Skeletal muscle tissue (tissue), 4 donors: ENCODE measurements around the gene C20orf96. TPM values are rescaled to one million over a fixed set of nuclear protein-coding genes. Genes with fewer than 3 reads are reported as not detected.
"Not testable (repeated sequence)": the region's sequence is repeated elsewhere in the genome, so short reads cannot be mapped to it uniquely, and the experiment has no call there.

Experiments used
- H3K27ac ChIP-seq: one replicate; pipeline ENCODE4 v1.7.0; 2013; ENCODE audit warnings: mild to moderate bottlenecking, low read depth, low read length, inconsistent platforms
- H3K27me3 ChIP-seq, 3 donors: one replicate each; pipeline ENCODE4 v1.7.0; 2013; ENCODE audit warnings: low read length in 3 of 3; ENCODE audit not compliant: control insufficient read depth in 3 of 3, insufficient read depth in 3 of 3
- H3K36me3 ChIP-seq, 3 donors: one replicate each; pipeline ENCODE4 v1.7.0; 2013; ENCODE audit warnings: low read length in 3 of 3; ENCODE audit not compliant: control insufficient read depth in 3 of 3, insufficient read depth in 3 of 3
- H3K4me1 ChIP-seq, 3 donors: one replicate each; pipeline ENCODE4 v1.7.0; 2013; ENCODE audit warnings: low read length in 3 of 3, mild to moderate bottlenecking in 3 of 3; ENCODE audit not compliant: control insufficient read depth in 3 of 3, insufficient read depth in 3 of 3
- H3K4me3 ChIP-seq, 3 donors: one replicate each; pipeline ENCODE4 v1.7.0; 2013; ENCODE audit warnings: low read length in 3 of 3
- H3K9ac ChIP-seq, 3 donors: one replicate each; pipeline ENCODE4 v1.7.0; 2013; ENCODE audit warnings: low read length in 3 of 3, mild to moderate bottlenecking in 3 of 3, moderate library complexity in 2 of 3, low read depth in 1 of 3
- H3K9me3 ChIP-seq, 3 donors: one replicate each; pipeline ENCODE4 v1.7.0; 2013; ENCODE audit warnings: low read length in 3 of 3; ENCODE audit not compliant: control insufficient read depth in 3 of 3
- total RNA-seq: library from RNA; depleted of rRNA; stranded (reverse); fragments of >200 nt; gene quantifications from one replicate; pipeline ENCODE4 v1.2.3, GENCODE V29; 2014
- donor health status: Osteomylitis.

Gene C20orf96
- 1.0 TPM for total RNA-seq

GRCh38 chr20:290084-290831 is at the start of gene C20orf96:
Gene C20orf96, minus strand, starts transcription at chr20:290750. Its CDS starts 140 bp downstream, at chr20:290610.
- H3K27ac ChIP-seq: peak within 1 kb of the TSS; percentile 59
- H3K4me1 ChIP-seq: peaks cover 12 to 18% (median 13%) of the 10 kb centered on the region in 3 donors
- peak within 1 kb of the TSS; percentile 75 to 86 (median 84) for H3K9ac ChIP-seq
- no peaks in the 10 kb centered on the region for H3K36me3 ChIP-seq
- H3K27me3 ChIP-seq: no peaks in the 10 kb centered on the region
- H3K9me3 ChIP-seq: peaks cover 0 to 4% (median 0%) of the 10 kb centered on the region in 3 donors
- H3K4me3 ChIP-seq: peak within 1 kb of the TSS; percentile 76 to 90 (median 89)

DNA sequence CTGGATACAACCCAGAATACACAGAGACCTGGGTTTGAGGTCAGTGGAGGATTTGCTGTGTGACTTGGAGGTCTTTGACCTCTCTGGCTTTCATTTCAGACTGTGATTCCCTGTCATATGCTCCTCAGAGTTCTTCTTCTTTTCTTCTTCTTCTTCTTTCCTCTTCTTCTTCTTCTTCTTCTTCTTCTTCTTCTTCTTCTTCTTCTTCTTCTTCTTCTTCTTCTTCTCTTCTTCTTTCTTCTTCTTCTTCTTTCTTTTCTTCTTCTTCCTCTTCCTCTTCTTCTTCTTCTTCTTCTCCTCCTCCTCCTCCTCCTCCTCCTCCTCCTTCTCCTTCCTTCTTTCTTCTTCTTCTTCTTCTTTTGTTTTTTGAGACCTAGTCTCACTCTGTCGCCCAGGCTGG is 45.5 kb upstream of the C20orf96 start:
- H3K27ac ChIP-seq, H3K27me3 ChIP-seq, H3K9ac ChIP-seq, H3K36me3 ChIP-seq, H3K4me3 ChIP-seq, H3K9me3 ChIP-seq, H3K4me1 ChIP-seq: not testable (repeated sequence)

DNA sequence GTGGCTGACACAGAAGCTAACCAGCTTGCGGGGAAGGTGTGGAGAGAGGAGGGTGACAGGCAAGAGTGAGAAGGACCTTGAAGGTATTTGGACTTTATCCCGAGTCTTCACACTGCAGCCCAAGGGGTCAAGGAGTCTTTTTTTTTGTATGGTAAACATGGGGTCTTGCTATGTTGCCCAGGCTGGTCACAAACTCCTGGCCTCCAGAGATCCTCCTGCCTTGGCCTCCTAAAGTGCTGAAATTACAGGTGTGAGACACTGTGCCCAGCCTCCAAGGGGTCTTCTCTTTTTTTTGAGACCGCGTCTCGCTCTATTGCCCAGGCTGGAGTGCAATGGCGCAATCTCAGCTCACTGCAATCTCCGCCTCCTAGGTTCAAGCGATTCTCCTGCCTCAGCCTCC is 44.0 kb upstream of the C20orf96 start:
- Histone ChIP-seq H3K36me3 (no peaks in the 10 kb centered on the region), H3K4me1 (peaks cover 4 to 6% (median 5%) of the 10 kb centered on the region in 3 donors), H3K9me3 (no peaks in the 10 kb centered on the region), H3K4me3 (no peak overlapping the region), H3K27me3 (no peaks in the 10 kb centered on the region), H3K27ac (no peak overlapping the region), H3K9ac (no peak overlapping the region)

DNA sequence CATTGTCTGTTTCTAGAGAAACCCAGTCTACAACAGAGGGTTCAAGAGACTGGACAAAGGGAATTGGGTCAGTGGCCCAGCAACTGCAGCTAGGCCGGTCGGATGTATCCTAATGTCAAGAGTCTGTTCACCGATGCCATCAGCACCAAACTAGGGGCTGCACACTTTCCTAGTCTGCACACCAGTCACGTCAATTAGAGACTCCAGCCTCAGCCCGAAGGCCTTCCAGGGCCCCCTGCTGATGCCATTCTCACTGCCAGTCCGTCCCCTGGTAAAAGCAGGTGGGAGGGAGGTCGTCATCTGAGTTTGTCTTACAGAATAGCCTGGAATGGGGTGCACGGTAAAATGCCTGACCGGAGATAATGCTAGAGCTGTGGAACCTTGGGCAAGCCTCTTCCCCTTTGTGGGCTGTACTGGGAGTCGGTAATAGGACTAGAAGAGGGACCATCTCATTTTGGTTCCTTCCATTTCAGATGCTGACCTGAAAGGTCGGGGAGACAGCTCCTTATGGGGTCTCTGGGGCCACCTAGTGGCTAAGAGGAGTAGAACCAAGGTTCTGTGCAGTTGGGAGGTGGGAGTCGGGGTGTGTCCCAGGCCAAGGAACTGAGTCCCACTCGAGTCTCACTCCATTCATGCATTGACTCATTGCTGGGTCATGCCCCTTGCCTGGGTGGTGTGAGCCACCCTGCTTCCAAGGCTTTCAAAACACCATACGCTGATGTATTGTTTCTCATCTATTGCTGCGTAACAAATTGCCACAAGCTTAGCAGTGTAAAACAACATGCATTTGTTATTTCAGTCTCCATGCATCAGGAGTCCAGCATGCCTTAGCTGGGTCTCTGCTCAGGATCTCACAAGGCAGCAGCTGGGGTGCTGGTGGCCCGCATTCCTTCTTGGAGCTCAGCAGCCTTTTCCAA is 39.9 kb upstream of the C20orf96 start:
- Histone ChIP-seq H3K4me3 (no peak overlapping the region), H3K36me3 (peaks cover 0 to 2% (median 0%) of the 10 kb centered on the region in 3 donors), H3K4me1 (peaks cover 4 to 10% (median 9%) of the 10 kb centered on the region in 3 donors), H3K27me3 (peaks cover 0 to 9% (median 4%) of the 10 kb centered on the region in 3 donors), H3K9me3 (no peaks in the 10 kb centered on the region), H3K9ac (no peak overlapping the region), H3K27ac (no peak overlapping the region)

DNA sequence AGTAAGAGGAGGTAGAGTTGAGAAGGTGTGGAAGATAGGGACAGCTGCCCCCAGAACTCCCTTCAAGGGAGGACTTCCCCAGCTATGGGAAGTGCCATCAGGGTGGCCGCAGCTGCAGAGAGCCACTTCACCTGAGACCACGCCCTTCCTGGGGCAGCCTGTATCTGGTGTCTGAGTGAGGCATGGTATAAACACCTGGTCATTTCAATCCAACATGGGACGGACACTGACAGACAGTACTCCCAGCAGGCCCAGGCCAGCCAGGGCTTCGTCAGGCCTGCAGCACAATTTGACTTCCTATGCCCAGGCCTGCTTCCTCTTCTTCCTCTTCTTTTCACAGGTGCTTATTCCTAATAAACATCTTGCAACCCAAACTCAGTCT is 39.3 kb upstream of the C20orf96 start:
- Histone ChIP-seq H3K4me3 (no peak overlapping the region), H3K9me3 (no peaks in the 10 kb centered on the region), H3K36me3 (peaks cover 0 to 2% (median 0%) of the 10 kb centered on the region in 3 donors), H3K27me3 (peaks cover 0 to 9% (median 4%) of the 10 kb centered on the region in 3 donors), H3K27ac (no peak overlapping the region), H3K9ac (no peak overlapping the region), H3K4me1 (peaks cover 6 to 12% (median 11%) of the 10 kb centered on the region in 3 donors)

- H3K36me3 ChIP-seq: peaks cover 0 to 2% (median 0%) of the 10 kb centered on the region in 3 donors
- H3K9ac ChIP-seq: peak overlapping the region in 1 of 3 donors; percentile 43
- no peak overlapping the region for H3K4me3 ChIP-seq
- H3K4me1 ChIP-seq: peaks cover 7 to 20% (median 16%) of the 10 kb centered on the region in 3 donors
- peaks cover 0 to 9% (median 4%) of the 10 kb centered on the region in 3 donors for H3K27me3 ChIP-seq
- no peak overlapping the region for H3K27ac ChIP-seq
- H3K9me3 ChIP-seq: no peaks in the 10 kb centered on the region
Measured at GRCh38 chr20:328975-329695, 38.6 kb upstream of the C20orf96 start.

DNA sequence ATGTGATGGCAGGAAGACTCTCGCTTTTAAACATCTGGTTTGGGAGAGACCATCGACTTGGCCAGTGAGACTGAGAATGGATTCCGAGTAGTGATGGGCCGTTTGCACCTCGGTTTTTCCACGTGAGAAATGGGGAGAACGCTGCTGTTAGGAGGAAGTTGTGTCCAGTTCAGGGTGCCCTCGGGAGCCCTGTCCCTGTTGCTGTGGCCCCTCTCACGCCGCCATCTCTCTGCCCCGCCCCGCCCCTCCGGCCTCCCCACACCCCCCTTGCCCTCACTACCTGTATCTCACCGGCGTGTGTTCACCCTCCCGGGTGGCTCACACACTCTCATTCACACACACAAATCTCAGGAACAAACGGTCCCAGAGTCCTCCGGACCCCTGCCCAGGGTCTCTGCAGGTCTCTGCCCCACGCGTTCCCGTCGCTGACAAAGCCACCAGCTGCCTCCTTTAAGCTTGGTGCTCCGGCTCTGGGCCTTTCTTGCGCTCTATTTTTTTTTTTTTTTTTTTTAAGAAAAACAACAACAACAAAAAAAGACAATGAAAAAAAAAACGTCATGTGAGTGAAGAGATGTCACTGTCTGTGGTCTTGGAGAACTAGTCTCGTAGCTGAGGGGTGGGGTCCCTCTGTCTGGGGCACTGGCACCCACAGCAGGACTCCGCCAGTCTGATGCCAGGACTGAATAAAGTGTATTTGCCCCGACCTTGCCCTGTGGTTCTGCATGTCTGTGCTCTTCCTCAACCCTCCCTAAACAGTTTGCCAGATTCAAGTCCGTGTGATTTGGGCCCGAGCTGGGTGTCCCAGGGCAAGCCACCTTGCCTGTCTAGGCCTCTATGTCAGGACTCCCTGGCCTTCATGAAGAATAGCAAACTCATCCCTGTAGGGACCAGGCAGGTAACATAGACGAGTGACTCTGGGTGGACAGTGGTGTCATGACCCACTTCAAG is 37.8 kb upstream of the C20orf96 start:
- Histone ChIP-seq H3K4me3 (peak overlapping the region in 1 of 3 donors; percentile 54), H3K27me3 (peaks cover 0 to 9% (median 4%) of the 10 kb centered on the region in 3 donors), H3K27ac (peak overlapping the region; percentile 51), H3K36me3 (peaks cover 0 to 2% (median 0%) of the 10 kb centered on the region in 3 donors), H3K9ac (peak overlapping the region in 2 of 3 donors; percentile 43 to 50), H3K4me1 (peaks cover 7 to 21% (median 18%) of the 10 kb centered on the region in 3 donors), H3K9me3 (no peaks in the 10 kb centered on the region)

DNA sequence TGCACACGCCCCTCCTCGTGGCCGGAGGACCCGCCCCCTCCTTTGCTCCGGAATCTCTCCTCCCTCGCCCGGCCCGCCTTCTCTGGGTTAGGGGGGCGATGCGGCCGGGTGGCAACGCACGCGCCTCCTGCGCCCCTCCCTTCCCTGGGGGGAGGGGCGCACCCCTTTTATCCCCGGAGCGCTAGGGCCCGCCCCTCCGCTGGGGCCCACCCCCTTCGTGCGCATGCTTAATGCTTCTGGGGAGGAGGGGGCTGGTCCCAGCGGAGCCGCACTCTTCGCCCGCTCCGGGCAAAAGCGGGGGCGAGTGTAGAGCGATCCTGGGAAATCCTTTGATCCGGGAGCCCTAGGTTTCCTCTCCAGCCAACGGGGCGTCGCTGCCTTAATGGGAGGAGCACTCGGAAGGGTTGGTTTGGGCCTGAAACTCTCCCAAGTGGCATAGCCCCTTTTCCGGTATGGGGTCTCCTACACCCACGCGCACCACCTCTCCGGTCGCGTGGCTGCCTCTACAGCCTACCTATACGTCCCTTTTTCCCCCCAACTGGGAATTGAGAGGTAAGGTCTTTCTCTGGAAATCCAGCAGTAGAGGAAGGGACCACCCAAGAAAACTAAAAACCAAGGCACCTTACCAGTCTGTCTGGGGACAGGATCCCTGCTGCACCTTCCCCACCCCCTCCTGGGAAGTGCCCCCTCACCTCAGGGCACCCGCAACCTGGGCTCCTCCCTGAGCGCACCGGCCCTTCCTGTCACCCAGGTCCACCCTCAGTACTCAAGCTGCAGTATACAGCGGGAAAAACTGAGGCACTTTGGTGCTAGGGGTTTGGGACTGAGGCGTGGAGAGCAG is 36.9 kb upstream of the C20orf96 start:
- Histone ChIP-seq H3K9me3 (no peaks in the 10 kb centered on the region), H3K4me1 (peaks cover 7 to 21% (median 18%) of the 10 kb centered on the region in 3 donors), H3K9ac (peak overlapping the region; percentile 43 to 50 (median 45)), H3K36me3 (peaks cover 0 to 2% (median 0%) of the 10 kb centered on the region in 3 donors), H3K27me3 (peaks cover 0 to 9% (median 4%) of the 10 kb centered on the region in 3 donors), H3K27ac (peak overlapping the region; percentile 51), H3K4me3 (peak overlapping the region; percentile 45 to 64 (median 54))
